NCI-H1092 (cell line): Measurements from ENCODE around the gene DNAJB9.

Experiments
- DNase-seq: peaks from one replicate; lab custom pipeline; 2025; lab: John Stamatoyannopoulos, UW

The DNAJB9 gene

DNA sequence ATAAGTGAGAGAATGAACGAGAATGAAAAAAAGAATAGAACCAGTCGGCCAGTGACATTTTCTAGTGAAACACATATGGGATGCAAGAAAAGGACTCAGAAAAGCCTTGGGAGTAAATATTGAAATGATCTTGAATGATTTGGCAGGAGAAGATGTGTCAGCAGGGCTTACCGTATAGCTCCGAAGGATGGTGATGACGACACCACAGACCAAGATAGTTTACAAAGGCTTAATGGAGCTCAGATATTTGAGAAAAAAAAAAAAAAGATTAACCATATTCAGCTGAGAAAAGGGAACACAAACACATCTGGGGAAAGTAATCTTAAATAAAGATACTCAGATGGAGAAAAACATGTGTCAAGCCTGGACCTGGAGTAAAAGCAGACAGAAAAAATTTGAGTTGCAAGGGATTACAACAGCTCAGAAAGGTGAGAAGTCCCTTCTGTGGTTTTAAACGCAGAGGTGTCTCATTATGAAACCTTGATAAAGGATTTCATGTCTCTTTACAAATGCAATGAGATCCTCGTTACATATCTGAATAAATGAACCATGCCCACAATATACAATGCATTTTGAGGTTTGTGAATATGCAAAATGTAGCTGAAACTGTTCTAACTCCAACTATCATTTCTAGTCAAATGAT lies 36.0 kb downstream of the DNAJB9 start:
- no peak for DNase-seq

DNA sequence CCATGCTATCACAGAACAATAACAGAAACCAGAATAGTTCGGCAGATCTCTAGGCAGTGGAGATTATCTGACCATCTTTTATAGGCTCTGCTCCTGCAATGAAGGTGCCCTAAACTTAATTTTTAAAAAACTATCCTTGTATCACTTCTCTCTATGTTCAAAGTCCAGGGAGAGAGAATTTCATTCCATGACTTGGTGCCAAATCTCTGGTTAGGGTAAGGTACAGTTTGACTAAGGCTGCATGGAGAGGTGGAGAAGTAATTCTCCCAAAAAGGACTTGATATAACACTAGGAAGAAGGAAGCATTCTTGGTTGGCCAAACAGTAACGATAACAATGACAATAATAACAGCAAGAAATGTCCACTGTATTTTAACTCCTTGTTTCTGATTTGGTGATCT lies 40.0 kb downstream of the DNAJB9 start:
- no peak for DNase-seq

DNA sequence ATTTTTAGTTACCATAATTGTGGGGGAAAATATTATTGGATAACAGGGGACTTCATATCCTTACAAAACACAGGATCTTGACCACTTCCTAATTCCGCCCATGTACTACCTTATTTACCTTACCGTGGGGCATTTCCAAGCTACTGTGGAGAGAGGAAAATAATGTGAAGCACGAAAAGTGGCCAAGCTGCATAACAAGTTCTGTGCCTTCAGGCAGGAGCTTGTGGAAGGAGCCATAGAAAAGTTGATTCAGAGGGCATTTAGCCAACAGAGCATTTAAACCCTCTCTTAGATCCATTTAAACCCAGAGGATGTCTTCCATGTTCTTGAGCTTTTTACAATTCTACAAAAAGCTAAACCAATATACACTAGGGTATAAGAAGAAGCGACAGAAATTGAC lies 41.6 kb downstream of the DNAJB9 start:
- DNase-seq = no peak

DNA sequence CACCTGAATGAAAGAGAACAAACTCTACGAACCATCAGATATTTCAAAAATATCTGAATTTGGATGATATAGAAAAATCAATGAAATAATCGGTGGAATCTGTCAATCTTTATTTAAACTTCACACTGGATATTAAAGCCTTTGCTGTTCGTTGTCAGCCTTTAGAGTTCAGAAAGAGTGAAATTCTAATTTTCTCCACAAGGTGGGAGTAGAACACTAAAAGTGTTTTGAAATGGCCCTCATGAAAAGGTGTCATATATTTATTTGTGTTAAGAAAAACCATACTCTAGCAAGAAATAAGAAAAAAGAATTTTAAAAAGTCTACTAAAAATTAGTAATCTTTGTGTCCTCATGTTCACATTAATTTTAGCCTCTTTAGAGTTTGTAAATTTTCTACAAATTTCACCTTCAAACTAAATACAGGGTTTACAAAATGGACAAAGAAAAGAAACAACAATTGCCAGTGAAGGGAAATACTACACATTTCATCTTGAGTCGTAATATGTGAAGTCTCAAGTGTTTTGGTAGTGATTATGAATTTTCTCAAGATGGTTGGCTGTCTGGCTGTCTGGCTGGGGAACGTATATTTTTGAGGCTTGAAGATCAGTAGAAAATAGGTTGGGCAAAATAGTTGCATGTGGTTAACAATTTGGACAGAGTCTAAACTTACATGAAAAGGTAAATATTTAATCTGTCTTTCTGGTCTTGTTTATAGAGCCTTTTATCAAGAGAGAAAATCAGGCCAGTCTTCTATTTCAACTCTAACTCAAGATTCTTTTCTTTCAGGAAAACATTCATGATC lies 43.7 kb downstream of the DNAJB9 start:
- DNase-seq = peak; percentile 66

DNA sequence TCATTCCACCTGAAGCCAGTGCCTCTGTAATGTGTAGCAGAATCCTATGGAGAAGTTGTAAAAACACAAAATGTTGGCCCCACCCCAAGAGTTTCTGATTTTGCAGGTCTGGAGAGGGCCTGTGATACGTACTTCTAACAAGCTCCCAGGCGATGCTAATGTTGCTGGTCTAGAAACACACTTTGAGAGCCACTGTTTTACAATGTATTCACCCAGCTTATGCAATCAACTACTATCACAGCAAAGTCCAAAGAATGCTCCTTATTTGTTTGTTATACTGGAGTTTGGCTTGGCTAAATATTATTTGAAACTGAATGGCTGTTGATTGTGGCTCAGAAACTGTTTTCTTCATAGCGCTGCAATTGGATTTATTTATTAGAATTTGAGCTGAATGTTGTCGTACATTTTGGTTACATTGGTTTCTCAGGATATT lies 44.3 kb downstream of the DNAJB9 start:
- no peak for DNase-seq

DNA sequence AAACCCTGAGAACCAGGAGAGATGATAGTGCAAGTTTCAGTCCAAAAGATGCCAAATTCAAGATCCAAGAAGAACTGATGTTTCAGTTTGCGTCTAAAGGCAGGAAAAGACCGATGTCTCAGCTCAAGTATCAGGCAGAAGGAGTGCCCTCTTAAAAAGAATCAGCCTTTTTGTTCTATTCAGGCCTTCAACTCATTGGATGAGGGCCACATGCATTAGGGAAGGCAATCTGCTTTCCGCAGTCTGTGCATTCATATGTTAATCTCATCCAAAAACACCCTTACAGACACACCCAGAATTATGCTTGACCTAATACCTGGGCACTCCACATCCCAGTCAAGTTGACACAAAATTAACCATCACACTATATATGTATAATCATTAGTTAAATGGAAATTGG lies 45.2 kb downstream of the DNAJB9 start:
- DNase-seq = no peak

DNA sequence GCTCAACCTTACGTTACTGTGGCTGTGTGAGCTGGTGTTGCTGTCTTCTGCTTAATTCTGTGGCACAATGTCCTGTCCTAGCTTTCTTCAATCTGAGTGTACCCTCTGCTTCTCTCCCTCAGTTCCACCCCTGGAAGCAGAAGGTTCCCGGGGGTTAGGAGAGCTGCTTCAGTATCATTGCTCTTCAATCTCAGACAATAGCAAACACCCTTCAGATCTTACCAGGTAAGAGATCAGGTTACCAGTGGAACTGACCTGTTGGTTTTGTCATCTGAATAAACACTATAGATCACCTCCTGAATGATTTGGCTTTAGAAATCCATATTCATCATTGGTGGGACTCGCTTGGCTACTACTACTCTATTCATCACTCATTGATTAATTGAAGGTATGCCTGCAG lies 48.4 kb downstream of the DNAJB9 start:
- DNase-seq = no peak

DNA sequence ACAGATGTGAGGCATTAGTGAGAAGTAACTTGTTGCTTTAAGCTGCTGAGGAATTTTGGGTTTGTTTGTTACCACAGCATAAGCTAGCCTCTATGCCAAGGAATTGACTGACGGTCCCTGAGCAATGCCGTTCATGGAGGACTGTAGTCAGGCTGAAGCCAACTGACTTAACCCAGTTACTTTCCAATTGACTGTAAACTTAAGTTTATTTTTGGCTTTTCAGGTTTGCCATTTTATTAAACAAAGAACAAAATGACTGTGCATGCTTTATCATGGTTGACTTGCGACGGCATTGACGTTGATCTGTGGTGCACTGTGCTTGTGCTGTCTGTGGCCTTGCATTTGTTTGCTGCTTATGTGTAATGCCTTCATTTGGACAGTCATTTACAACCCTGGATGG lies 53.5 kb downstream of the DNAJB9 start:
- no peak for DNase-seq
